Measurements from ENCODE around the gene OMG.
"Not testable (repeated sequence)": the region's sequence is repeated elsewhere in the genome, so short reads cannot be mapped to it uniquely, and the experiment has no call there.

OMG gene

GRCh38 chr17:31307640-31308039 lies 10.6 kb upstream of the OMG start:
- DNase-seq: no peak

GRCh38 chr17:31299624-31300023 lies 2.6 kb upstream of the OMG start:
- no peak for DNase-seq

- no peak for DNase-seq
Observed at GRCh38 chr17:31296142-31296541, 897 bp downstream of the OMG start.

GRCh38 chr17:31295489-31295871 lies 1.6 kb downstream of the OMG start:
- no peak for DNase-seq

- DNase-seq: no peak
Observed at GRCh38 chr17:31294820-31295488, 2.1 kb downstream of the OMG start.

- no peak for DNase-seq
Observed at GRCh38 chr17:31294231-31294630, 2.8 kb downstream of the OMG start.

- DNase-seq: no peak
Observed at GRCh38 chr17:31293581-31293980, 3.5 kb downstream of the OMG start.

GRCh38 chr17:31291820-31292219 lies 5.2 kb downstream of the OMG start:
- no peak for DNase-seq

GRCh38 chr17:31289790-31290189 lies 7.2 kb downstream of the OMG start:
- no peak for DNase-seq

GRCh38 chr17:31287932-31288331 lies 9.1 kb downstream of the OMG start:
- not testable (repeated sequence) for DNase-seq

- DNase-seq: no peak
Observed at GRCh38 chr17:31286587-31286986, 10.5 kb downstream of the OMG start.

GRCh38 chr17:31283841-31284240 lies 13.2 kb downstream of the OMG start:
- DNase-seq: no peak

- no peak for DNase-seq
Observed at GRCh38 chr17:31281061-31281460, 16.0 kb downstream of the OMG start.

GRCh38 chr17:31279401-31279800 lies 17.6 kb downstream of the OMG start:
- no peak for DNase-seq

GRCh38 chr17:31275116-31275515 lies 21.9 kb downstream of the OMG start:
- no peak for DNase-seq

GRCh38 chr17:31274252-31274651 lies 22.8 kb downstream of the OMG start:
- no peak for DNase-seq

- DNase-seq: no peak
Observed at GRCh38 chr17:31273516-31273915, 23.5 kb downstream of the OMG start.

GRCh38 chr17:31272803-31273202 lies 24.2 kb downstream of the OMG start:
- DNase-seq: no peak

GRCh38 chr17:31272236-31272635 lies 24.8 kb downstream of the OMG start:
- no peak for DNase-seq

GRCh38 chr17:31269578-31269983 lies 27.5 kb downstream of the OMG start:
- DNase-seq: peak; percentile 12

GRCh38 chr17:31269036-31269577 lies 27.9 kb downstream of the OMG start:
- no peak for DNase-seq

GRCh38 chr17:31266042-31266441 lies 31.0 kb downstream of the OMG start:
- DNase-seq: no peak

GRCh38 chr17:31262923-31263322 lies 34.1 kb downstream of the OMG start:
- DNase-seq: not testable (repeated sequence)

- DNase-seq: no peak
Observed at GRCh38 chr17:31261601-31262000, 35.4 kb downstream of the OMG start.

GRCh38 chr17:31260151-31260550 lies 36.9 kb downstream of the OMG start:
- no peak for DNase-seq

Measured in retina (tissue), 1 donor.